ENCODE results near the gene SLC25A47.
"Not testable (repeated sequence)": the region's sequence is repeated elsewhere in the genome, so short reads cannot be mapped to it uniquely, and the experiment has no call there.

Gene SLC25A47

GRCh38 chr14:100290607-100291304, 32.4 kb upstream of the SLC25A47 start:
- DNase-seq, result no peak

- DNase-seq, result no peak
Observed at GRCh38 chr14:100291305-100292075, 31.6 kb upstream of the SLC25A47 start.

DNA sequence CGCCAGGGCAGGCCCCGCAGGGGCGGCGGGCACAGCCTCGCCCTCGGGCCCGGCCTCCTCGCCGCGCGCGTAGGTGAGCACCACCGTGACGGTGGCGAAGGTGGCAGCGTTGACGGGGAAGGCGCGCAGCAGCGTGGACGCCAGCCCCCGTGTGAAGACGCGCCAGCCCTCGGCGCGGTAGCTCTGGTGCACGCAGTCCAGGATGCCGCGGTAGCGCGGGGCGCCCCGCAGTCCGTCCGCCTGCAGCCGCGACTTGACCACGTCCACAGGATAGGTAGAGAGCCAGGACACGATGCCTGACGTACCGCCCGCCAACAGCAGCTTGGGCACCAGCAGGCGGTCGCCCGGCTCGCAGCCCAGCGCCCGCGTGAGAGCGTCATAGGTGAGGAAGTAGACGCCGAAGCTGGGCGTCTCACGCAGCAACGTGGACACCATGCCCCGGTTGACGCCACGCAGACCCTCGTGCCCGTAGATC, 30.8 kb upstream of the SLC25A47 start:
- no peak for DNase-seq

GRCh38 chr14:100292776-100293461, 30.2 kb upstream of the SLC25A47 start:
- DNase-seq, result no peak

- DNase-seq, result no peak
Observed at GRCh38 chr14:100293497-100294212, 29.5 kb upstream of the SLC25A47 start.

DNA sequence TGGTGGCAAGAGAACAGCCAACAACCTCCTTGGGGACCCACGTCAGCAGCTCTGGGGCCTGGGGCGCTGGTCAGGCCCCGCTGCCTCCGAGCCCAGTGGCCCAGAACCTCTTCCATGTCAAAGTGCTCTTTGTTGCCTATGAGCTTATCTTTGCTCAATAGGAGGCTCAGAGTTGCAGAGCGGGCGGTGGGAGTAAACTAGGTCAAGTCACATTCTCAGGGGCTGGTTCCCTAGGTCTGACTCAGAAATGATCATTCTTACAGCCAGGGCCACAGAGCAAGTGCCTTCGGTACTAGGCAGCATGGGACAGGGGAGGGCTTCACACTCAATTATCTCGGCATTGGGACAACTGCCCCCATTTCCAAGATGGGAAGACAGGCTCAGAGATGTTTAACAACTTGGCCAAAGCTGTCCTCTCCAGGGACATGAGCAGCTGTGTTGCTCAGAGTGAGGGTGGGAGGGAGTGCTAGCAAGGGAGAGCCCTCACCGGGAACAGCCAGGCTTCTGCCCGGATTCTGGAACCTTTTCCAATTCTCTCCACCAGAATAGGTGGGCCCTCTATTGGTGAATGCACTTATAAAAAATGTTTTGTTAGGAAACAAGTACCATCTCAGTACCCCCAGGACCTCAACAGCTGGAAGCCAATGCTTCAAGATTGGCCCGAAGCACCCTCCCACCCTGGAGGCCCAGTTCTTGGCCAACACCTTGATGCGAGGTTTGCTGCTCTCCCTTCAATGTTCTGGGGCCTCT, 28.8 kb upstream of the SLC25A47 start:
- DNase-seq, result no peak

- DNase-seq, result no peak
Observed at GRCh38 chr14:100294963-100295330, 28.2 kb upstream of the SLC25A47 start.

GRCh38 chr14:100295376-100296105, 27.6 kb upstream of the SLC25A47 start:
- no peak for DNase-seq

GRCh38 chr14:100296106-100296651, 27.0 kb upstream of the SLC25A47 start:
- no peak for DNase-seq

DNA sequence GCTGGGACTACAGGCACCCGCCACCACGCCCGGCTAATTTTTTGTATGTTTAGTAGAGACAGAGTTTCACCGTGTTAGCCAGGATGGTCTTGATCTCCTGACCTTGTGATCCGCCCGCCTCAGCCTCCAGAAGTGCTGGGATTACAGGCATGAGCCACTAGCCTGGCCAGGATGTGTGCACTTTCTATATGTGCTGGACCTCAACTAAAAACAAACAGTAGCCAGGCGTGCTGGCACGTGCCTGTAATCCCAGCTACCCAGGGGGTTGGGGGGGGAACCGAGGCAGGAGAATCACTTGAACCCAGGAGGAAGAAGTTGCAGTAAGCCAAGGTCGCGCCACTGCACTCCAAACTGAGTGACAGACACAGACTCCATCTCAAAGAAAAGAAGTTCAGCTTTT, 26.4 kb upstream of the SLC25A47 start:
- DNase-seq, result not testable (repeated sequence)

DNA sequence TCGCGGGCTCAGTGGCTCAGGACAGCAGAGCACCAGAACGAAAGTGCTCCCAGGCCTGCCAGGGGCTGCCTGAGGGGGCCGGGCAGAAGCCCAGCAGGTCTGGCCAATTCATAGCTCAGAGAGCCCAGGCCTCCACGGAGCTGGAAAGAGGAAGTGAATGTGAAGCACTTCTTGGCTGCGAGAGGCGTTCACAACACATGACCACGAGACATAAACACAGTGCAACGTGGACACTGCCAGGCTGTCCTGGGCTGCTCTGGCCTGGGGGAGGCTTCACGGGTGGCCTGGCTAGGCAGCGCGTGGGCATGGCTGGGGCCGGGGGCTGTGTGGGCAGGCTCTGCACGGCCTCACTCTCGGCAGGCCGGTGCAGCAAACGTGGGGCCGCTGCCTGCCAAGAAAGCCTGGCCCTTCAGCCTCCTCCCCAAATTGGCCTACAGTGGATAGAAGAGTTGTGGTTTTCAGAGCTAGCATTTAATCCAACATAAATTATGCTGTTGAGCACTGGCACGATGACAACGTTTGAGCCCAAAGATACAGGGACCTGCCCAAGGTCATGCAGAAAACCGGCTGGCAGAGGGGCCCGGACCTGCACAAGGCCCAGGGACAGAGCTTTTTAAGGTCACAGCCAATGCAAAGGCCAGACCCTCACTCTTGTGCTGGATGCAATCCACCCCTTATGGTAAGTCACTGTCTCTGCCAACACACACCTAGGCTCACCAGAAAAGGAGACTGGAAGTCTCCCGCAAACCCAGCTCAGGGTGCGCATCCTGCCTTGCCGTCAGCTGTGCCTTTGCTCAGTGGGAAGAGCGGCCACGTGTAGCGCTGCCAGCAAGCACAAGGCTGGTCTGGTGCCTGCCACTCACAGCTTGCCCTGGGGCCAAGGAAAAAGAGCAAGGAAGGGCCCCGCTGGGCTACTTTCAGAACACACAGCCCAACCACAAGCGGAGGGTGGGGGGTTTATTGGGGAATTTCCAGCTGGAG, 25.5 kb upstream of the SLC25A47 start:
- peak; percentile 36 for DNase-seq

DNA sequence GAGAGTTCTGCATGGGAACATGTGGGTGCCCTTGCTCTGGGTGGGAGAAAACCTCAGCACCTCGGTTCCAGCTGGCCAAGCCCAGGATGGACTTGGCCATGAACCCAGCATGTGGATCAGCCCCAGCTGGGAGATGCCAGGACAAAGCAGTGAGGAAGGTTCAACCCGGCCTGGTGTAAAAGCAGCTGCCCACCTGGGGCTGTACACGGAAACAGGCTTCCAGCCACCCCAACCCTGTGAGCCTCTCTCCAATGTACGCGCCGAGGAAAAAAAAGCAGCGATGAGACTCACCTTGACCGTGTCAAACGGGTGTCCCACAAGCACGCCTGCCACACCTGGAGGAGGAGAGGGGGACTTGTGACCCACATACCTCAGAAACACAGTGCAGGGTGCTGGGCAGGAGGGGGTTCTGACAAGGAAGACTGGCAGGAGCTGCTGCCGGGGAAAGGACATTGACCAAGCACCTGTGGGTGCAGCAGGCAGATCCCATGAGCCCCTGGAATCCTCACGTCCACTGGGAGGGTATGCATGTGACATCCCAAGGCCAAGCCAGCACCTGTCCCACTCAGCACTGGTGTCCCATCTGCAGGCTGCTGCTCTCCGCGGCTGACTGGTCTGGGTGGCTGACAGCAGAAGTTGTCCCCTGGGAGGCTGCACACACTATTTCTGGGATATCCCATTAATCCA, 24.4 kb upstream of the SLC25A47 start:
- no peak for DNase-seq

DNA sequence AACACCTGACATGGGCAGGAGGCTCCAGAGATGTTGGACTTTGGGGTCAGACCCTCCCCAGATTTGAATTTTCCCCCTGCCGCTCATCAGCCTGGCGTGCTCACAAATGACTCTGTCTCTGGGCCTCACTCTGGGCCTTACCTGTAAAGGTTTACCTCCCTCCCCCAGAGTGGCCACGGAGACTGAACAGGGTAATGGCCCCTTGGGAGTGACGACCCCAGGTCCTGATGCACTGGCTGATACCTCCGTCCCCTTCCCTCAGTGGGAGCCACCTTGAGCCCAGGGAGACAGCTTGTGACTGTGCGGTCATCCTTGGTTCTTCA, 23.9 kb upstream of the SLC25A47 start:
- DNase-seq, result no peak

DNA sequence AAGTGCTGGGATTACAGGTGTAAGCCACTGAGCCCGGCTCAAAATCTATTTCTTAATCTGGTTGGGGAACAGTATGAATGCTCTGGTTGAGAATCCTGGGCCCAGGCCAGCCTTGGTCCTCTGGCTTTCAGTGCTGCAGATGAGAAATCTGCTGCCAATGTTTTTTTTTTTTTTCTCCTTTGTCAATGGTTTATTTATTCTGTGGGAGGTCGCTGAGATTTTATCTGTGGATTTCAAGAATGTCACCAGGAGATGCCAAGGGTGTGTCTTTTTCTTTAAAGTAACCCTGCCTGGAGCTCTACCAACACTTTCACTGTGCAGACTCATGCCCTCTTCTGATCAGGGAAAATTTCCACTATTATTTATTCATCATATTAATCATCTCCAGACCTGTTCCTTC, 20.5 kb upstream of the SLC25A47 start:
- no peak for DNase-seq

- no peak for DNase-seq
Observed at GRCh38 chr14:100303179-100303578, 20.0 kb upstream of the SLC25A47 start.

DNA sequence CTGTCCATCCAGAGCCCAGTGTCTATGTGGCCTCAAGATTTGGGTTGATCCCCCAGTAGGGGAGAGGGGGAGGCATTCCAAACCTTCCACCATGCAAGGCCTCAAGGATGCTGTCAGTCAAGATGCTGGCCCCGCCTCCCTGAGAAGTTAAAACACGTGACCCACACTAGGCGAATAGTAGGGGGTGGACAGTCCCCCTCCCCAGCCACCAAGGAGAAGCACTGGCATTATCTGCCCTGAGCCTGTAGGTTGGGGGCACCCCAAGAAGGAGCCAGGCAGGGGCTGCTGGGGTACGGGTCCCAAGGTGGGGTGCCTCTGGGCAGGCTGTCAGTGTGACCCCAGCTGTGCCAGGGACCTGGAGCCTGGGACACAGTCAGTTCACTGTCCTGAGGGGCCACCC, 19.2 kb upstream of the SLC25A47 start:
- no peak for DNase-seq

DNA sequence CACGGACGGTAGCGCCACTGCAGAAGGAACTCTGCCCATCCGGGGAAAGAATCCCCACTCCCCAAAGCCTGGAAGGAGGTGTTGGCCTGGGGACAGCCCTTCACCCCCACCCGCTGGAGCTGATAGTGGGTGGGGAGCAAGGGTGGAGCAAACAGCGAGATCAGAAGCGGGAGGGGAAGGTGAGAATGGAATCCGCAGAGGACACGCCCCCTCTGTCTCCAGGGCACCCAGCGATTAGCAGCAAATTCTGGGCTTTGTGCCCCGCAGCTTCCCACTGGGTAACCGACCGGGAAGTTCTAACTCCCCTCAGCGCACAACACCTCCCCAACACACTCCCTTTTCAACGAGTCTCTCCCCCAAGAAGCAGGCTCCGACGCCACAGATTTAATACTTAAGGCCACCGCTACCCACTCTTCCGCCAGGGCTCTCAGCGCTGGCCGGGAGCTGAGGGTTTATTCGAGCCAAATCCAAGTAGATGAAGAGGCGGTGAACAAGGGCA, 18.3 kb upstream of the SLC25A47 start:
- peak; percentile 18 for DNase-seq

- no peak for DNase-seq
Observed at GRCh38 chr14:100305324-100306100, 17.6 kb upstream of the SLC25A47 start.
